Endothelial cell (in vitro differentiated cells): ENCODE data around the gene CAMK2G. TPM values are rescaled to one million over a fixed set of nuclear protein-coding genes. Genes with fewer than 3 reads are reported as not detected.
A peak's percentile ranks its signal among the peaks of the same experiment; 100 is the strongest.

Experiments
- DNase-seq: peaks from one replicate; pipeline ENCODE4 v3.0.0; 2021; ENCODE audit warnings: low spot score
- H3K27ac Mint-ChIP-seq: one replicate; pipeline ENCODE4 v1.8.0; 2021; ENCODE audit warnings: mixed read lengths, inconsistent platforms; ENCODE audit not compliant: unreplicated experiment
- H3K27me3 Mint-ChIP-seq: one replicate; pipeline ENCODE4 v1.8.0; 2021; ENCODE audit warnings: mild to moderate bottlenecking, moderate library complexity, mixed read lengths, inconsistent platforms; ENCODE audit not compliant: unreplicated experiment
- H3K36me3 Mint-ChIP-seq: one replicate; pipeline ENCODE4 v1.8.0; 2021; ENCODE audit warnings: mild to moderate bottlenecking, low read depth, mixed read lengths, inconsistent platforms; ENCODE audit not compliant: unreplicated experiment
- H3K4me1 Mint-ChIP-seq: one replicate; pipeline ENCODE4 v1.8.0; 2021; ENCODE audit warnings: mild to moderate bottlenecking, mixed read lengths, inconsistent platforms; ENCODE audit not compliant: unreplicated experiment
- H3K4me3 Mint-ChIP-seq: one replicate; pipeline ENCODE4 v1.8.0; 2021; ENCODE audit warnings: mild to moderate bottlenecking, mixed read lengths, inconsistent platforms; ENCODE audit not compliant: unreplicated experiment
- H3K9me3 Mint-ChIP-seq: one replicate; pipeline ENCODE4 v1.8.0; 2021; ENCODE audit warnings: mixed read lengths, inconsistent platforms; ENCODE audit not compliant: unreplicated experiment
- CTCF ChIP-seq: fragments of 200-600 bp; sonication (generic); IDR thresholded peaks from one replicate; pipeline ENCODE4 v1.5.0; 2021; ENCODE audit warnings: antibody characterized with exemption; ENCODE audit not compliant: unreplicated experiment
- total RNA-seq: library from RNA; stranded (reverse); fragmentation: NEBNext Ultra II Directional; extraction: Animal tissue kit (Norgen Biotek cat#: 25700); gene quantifications from one replicate; pipeline ENCODE4 v1.2.1, GENCODE V29; 2021; ENCODE audit not compliant: unreplicated experiment

CAMK2G gene
- total RNA-seq, 1 donor from 2014 or later, result 27.7 TPM

GRCh38 chr10:73847031-73847430, 27.3 kb downstream of the CAMK2G start:
- Mint-ChIP-seq H3K27me3 (peaks cover 8% of the 10 kb centered on the region), H3K9me3 (no peaks in the 10 kb centered on the region), H3K36me3 (peaks cover 50% of the 10 kb centered on the region)

GRCh38 chr10:73843261-73843660, 31.1 kb downstream of the CAMK2G start:
- Mint-ChIP-seq H3K27ac (no peak overlapping the region), H3K27me3 (peaks cover 10% of the 10 kb centered on the region), H3K9me3 (no peaks in the 10 kb centered on the region), H3K4me1 (peaks cover 17% of the 10 kb centered on the region), H3K36me3 (peaks cover 49% of the 10 kb centered on the region), H3K4me3 (no peak overlapping the region)
- DNase-seq, result no peak
- TF ChIP-seq CTCF, result no peak

More at GRCh38 chr10:73847031-73847430, 27.3 kb downstream of the CAMK2G start:
- DNase-seq, result no peak
- Mint-ChIP-seq H3K27ac (no peak overlapping the region), H3K4me3 (no peak overlapping the region), H3K4me1 (peaks cover 5% of the 10 kb centered on the region)
- no peak for TF ChIP-seq CTCF

GRCh38 chr10:73842349-73842748, 32.0 kb downstream of the CAMK2G start:
- Mint-ChIP-seq H3K4me3 (peak overlapping the region; percentile 48), H3K4me1 (peaks cover 17% of the 10 kb centered on the region), H3K36me3 (peaks cover 43% of the 10 kb centered on the region), H3K9me3 (no peaks in the 10 kb centered on the region), H3K27me3 (peaks cover 10% of the 10 kb centered on the region), H3K27ac (no peak overlapping the region)
- TF ChIP-seq CTCF, result no peak
- DNase-seq, result no peak

GRCh38 chr10:73841526-73842285, 32.6 kb downstream of the CAMK2G start:
- Mint-ChIP-seq H3K27ac (no peak overlapping the region), H3K9me3 (no peaks in the 10 kb centered on the region), H3K4me1 (peaks cover 17% of the 10 kb centered on the region), H3K4me3 (peak overlapping the region; percentile 53), H3K27me3 (peaks cover 10% of the 10 kb centered on the region), H3K36me3 (peaks cover 43% of the 10 kb centered on the region)
- TF ChIP-seq CTCF, result no peak
- DNase-seq, result no peak

- peaks cover 10% of the 10 kb centered on the region for H3K27me3 Mint-ChIP-seq
- H3K27ac Mint-ChIP-seq, result peak overlapping the region; percentile 97
- no peak overlapping the region for H3K4me3 Mint-ChIP-seq
- H3K4me1 Mint-ChIP-seq, result peaks cover 17% of the 10 kb centered on the region
- H3K36me3 Mint-ChIP-seq, result peaks cover 38% of the 10 kb centered on the region
- TF ChIP-seq CTCF, result no peak
- DNase-seq, result no peak
- no peaks in the 10 kb centered on the region for H3K9me3 Mint-ChIP-seq
Measured at GRCh38 chr10:73841061-73841421, 33.3 kb downstream of the CAMK2G start.
